Stimulated activated CD4-positive, alpha-beta T cell treated with anti-CD3 and anti-CD28 coated beads, Interleukin-15, amount 100 ng/mL, for 48 hours (primary cell): ENCODE results near the gene FBXL19.
A peak's percentile ranks its signal among the peaks of the same experiment; 100 is the strongest.
"Not testable (repeated sequence)": the region's sequence is repeated elsewhere in the genome, so short reads cannot be mapped to it uniquely, and the experiment has no call there.

Experiments
- DNase-seq, 2 donors: peaks; one replicate each; pipeline ENCODE4 v3.0.0-alpha.2; 2020; ENCODE audit warnings: low read depth in 2 of 2

Gene FBXL19

DNA sequence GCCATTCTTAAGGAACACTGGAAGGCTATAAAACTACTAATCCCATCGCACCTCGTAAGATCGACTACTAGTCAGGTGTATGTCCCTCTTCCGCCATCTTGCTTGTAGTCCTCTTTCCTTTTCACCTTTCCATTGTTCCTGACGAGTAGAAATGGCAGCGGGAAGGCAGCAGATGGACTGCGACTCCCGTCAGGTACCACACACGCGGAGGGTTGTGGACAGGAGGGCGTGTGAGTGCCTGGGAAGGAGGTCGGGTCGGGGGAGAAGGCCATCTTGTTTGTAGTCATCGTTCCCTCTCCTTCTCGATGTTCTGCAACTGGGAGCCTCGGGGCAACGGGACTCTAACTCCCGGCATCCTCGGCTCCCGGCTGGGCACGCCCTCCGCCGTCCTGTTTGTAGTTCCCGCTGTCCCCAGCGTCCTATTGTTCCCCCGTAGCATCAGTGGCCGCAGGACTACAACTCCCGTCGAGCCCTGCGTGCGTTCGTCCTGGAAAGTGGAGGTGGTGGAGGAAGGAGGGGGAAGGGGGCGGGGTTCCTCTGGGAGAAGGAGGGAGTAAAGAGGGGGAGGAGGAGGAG, 324 bp upstream of the FBXL19 start:
- DNase-seq = peak; percentile 93 to 96

GRCh38 chr16:30924076-30924912, 922 bp downstream of the FBXL19 start:
- DNase-seq = no peak

GRCh38 chr16:30924913-30925631, 1.7 kb downstream of the FBXL19 start:
- no peak for DNase-seq

DNA sequence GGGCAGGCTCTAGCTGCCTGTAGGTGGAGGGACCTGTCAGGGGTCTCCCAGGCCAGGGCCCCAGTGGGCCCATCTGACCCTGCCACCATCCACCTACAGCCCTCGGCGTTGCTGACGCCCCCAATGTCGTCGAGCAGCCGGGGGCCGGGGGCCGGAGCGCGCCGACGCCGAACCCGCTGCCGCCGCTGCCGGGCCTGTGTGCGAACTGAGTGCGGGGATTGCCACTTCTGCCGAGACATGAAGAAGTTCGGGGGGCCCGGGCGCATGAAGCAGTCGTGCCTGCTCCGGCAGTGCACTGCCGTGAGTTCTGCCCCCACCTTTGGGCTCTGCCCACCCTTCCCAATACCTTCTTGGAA, 2.2 kb downstream of the FBXL19 start:
- no peak for DNase-seq

GRCh38 chr16:30925995-30926811, 2.8 kb downstream of the FBXL19 start:
- DNase-seq = no peak

DNA sequence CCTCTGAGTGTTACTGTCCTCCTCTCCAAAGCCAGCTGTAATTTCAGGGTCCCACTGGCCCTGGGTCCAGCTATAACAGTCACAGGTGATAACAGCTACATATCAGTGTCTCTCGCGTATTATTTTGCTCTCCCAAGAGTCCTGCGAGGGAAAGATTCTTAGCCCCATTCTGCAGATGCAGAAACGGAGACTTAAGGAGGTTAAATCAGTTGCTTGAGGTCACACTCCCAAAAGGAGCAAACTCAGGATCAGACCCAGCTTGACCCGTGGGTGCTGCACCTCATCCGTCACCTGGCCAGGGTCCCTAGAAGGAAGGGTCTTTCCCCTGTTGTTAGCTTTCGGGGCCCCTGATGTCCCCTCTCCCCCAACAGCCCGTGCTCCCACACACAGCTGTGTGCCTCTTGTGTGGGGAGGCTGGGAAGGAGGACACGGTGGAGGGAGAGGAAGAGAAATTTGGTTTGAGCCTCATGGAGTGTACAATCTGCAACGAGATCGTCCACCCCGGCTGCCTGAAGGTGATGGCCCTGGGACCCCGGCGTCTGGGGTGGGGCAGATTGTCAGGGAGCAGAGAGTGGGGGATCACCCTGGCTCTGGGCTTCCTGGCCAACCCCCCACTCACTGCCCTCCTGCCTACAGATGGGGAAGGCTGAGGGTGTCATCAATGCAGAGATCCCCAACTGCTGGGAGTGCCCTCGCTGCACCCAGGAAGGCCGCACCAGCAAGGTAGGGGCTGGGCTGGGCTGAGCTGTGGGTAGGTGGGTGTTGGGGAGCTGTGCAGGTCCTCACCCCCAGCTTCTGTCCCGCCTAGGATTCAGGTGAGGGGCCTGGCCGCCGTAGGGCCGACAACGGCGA, 3.8 kb downstream of the FBXL19 start:
- no peak for DNase-seq

GRCh38 chr16:30927789-30928378, 4.5 kb downstream of the FBXL19 start:
- DNase-seq = no peak

DNA sequence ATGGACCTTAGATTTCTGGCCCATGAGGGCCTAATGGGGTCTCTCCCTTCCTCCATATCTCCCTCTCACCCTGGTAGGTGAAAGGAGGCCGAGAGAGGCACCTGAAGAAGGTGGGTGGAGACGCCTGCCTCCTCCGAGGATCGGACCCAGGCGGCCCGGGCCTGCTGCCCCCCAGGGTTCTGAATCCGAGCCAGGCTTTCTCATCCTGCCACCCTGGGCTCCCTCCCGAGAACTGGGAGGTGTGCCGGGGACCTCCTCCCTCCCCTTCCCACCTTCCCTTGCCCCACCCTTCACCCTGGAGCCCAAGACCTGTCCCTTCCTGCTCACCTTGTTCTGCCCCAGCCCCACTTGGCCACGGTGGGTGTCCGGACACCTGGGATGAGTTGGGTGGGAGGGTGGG, 5.0 kb downstream of the FBXL19 start:
- no peak for DNase-seq

DNA sequence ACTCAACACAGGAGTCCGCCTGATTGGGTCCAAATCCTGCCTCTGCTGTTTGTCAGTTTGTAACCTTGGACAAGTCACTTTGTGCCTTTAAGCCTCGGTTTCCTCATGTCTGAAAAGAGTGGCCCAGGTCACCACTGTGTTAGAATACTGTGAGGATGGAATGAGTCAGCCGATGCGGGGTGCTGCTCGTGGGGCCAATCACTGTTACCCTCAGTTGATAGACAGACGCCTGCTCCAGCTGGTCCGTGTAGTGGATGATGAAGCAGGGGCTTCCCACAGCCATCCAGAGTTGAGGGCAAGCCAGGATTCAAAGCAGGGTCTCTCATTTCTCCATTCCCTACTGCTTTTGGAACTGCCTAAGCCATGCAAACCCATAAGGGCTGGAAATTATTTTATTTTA, 5.8 kb downstream of the FBXL19 start:
- no peak for DNase-seq

GRCh38 chr16:30930160-30930571, 6.8 kb downstream of the FBXL19 start:
- no peak for DNase-seq

GRCh38 chr16:30931068-30931650, 7.8 kb downstream of the FBXL19 start:
- no peak for DNase-seq

GRCh38 chr16:30934827-30935557, 11.6 kb downstream of the FBXL19 start:
- no peak for DNase-seq

GRCh38 chr16:30937692-30938091, 14.3 kb downstream of the FBXL19 start:
- no peak for DNase-seq

GRCh38 chr16:30939571-30939970, 16.2 kb downstream of the FBXL19 start:
- DNase-seq = not testable (repeated sequence)

DNA sequence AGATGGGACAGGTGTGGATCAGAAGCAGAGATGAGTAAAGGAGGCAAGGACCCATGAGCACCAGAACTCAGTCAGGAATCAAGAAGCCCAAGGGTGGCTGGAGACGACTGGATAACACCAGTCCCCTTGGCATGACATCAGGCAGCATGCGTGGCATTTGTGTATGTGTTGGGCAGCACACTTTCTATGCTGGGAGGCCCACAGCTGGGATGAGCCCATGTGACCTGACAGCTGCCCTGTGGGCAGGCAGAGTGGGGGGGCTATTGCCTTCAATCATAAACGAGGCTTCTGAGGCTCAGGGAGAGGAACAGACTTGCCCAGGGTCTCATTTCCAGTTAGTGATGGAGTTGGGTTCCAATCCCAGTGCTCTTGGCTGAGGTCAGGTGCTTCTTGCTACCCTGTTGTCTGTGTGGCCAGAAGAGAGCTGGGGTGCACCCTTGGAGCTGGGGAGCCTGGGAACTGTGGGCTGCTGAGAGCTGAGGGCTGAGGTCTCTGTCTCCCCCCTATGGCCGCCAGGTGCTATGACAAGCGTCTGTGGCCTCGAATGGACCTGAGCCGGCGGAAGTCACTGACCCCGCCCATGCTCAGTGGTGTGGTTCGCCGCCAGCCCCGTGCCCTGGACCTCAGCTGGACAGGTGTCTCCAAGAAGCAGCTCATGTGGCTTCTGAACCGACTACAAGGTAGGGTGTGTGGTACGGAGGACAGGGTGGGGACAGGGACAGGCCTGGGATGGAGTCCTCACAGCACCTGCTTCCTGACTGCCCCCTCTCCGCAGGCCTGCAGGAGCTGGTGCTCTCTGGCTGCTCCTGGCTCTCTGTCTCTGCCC, 18.4 kb downstream of the FBXL19 start:
- peak in 1 of 2 donors; percentile 57 for DNase-seq

DNA sequence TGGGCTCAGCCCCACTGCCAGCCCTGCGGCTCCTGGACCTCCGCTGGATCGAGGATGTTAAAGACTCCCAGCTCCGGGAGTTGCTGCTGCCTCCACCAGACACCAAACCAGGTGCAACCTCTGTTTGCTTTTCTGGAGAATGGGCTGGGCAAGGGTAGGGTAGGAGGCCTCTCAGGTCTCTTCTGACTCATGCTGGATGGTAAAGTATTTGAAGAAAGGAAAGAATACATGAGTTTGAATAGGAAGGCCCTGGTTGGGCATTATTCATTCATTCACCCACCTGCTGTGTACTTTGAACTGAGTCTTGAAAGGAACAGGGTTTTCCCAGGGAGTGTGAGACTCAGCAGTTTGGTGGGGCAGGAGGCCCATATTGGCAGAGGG, 19.0 kb downstream of the FBXL19 start:
- no peak for DNase-seq

GRCh38 chr16:30944352-30944751, 21.0 kb downstream of the FBXL19 start:
- no peak for DNase-seq

- no peak for DNase-seq
Measured at GRCh38 chr16:30946671-30947540, 23.5 kb downstream of the FBXL19 start.
